SJCRH30 (cell line): ENCODE measurements around the gene HMX3. TPM values are rescaled to one million over a fixed set of nuclear protein-coding genes. Genes with fewer than 3 reads are reported as not detected.

ENCODE experiments used
- DNase-seq, 2 experiments: peaks; one replicate each; pipeline ENCODE4 v3.0.0-alpha.2; 2015 to 2020
- H3K27ac ChIP-seq: fragments of 250-450 bp; sonication (Bioruptor Pico); 2 replicates; pipeline ENCODE4 v1.5.1; 2020; ENCODE audit warnings: mild to moderate bottlenecking, moderate library complexity
- H3K27me3 ChIP-seq: fragments of 250-450 bp; sonication (Bioruptor Pico); 2 replicates; pipeline ENCODE4 v1.5.1; 2020; ENCODE audit warnings: mild to moderate bottlenecking, moderate library complexity
- H3K36me3 ChIP-seq: fragments of 250-450 bp; sonication (Bioruptor Pico); 2 replicates; pipeline ENCODE4 v1.5.1; 2020; ENCODE audit warnings: mild to moderate bottlenecking, moderate library complexity
- H3K4me1 ChIP-seq: fragments of 250-450 bp; sonication (Bioruptor Pico); 2 replicates; pipeline ENCODE4 v1.5.1; 2020; ENCODE audit warnings: mild to moderate bottlenecking, moderate library complexity
- H3K4me3 ChIP-seq: fragments of 250-450 bp; sonication (Bioruptor Pico); 2 replicates; pipeline ENCODE4 v1.5.1; 2020; ENCODE audit warnings: mild to moderate bottlenecking, moderate library complexity
- H3K9me3 ChIP-seq: fragments of 250-450 bp; sonication (Bioruptor Pico); replicated peaks from 2 replicates; pipeline ENCODE4 v1.5.1; 2020; ENCODE audit warnings: mild to moderate bottlenecking, moderate library complexity
- total RNA-seq: library from RNA; depleted of rRNA; stranded (reverse); fragments of >200 nt; shearing (Covaris generic); gene quantifications from 2 replicates; pipeline ENCODE4 v1.2.3, GENCODE V29; 2014

The HMX3 gene
- total RNA-seq, 1 experiment from 2014 or later, result 0.12 TPM

DNA sequence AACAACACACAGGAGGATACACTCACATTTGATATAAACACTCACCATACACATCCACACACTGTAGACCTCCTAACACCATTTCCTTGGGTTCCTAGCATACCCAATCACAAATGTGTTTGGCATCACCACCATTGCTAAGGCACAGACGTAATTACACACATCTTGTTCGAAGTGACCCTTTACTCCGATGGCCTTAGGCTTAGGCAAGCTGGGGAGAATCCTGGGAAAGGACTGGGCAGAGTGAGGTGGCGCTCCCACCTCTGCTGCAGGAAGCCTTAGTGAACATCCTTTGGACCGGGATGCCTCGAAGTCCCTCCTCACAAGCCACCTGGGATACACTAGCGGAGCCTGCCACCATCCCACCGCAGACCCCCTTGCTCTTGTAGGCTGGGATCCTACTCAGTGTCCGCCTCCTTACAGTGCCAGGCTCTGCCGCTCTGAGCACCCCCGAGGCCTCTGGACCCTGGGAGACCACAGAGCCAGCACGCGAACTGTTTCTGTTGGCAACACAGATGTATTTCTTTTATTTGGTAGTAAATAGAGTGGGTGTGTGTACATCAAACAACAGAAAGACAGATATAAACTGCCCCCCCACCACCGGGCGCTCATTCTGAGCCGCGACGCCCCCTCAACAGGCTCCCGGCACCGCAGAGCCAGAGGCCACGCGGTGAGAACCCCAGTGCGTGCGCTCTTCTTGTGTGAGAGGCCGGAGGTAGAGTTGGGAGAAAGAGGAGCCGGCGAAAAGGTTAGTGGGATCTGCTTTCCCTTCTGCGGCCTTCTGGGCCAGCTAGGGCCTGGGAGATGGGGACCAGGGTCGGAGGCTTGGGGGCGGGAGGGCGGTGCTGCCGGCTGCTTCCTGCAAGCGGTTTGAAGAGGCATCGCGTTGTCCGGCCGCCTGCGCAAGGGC is 6.3 kb downstream of the HMX3 start:
- H3K27me3 ChIP-seq, result no peaks in the 10 kb centered on the region

DNA sequence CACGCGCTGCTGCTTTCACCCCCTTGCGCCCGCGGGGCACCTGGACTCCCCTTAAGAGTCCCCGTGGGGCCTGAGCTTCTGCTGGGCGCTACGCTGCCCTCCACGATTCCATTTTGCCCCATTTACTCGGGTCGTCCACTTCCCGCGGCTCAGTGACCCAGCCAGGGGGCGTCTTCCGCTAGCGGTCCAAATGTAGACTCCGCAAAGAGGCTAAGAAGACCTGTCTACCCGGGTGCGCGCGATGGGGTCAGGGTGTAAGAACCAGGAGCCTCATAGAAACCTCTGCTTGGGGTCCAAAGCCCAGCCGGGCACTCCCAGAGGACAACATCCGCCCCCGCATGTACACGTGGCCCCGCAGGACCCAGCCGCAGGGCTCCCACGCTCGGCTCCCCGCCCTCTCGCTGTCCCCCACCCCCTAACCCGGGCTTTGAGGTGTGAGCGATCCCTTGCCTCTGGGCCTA is 7.0 kb downstream of the HMX3 start:
- Histone ChIP-seq H3K27ac (no peak overlapping the region), H3K27me3 (no peaks in the 10 kb centered on the region), H3K4me1 (no peaks in the 10 kb centered on the region), H3K4me3 (no peak overlapping the region), H3K9me3 (no peaks in the 10 kb centered on the region), H3K36me3 (no peaks in the 10 kb centered on the region)
- DNase-seq, result no peak

More for the DNA sequence above, 6.3 kb downstream of the HMX3 start:
- Histone ChIP-seq H3K36me3 (no peaks in the 10 kb centered on the region), H3K27ac (no peak overlapping the region), H3K4me1 (no peaks in the 10 kb centered on the region), H3K9me3 (no peaks in the 10 kb centered on the region), H3K4me3 (no peak overlapping the region)
- no peak for DNase-seq

GRCh38 chr10:123143162-123143824 is 7.5 kb downstream of the HMX3 start:
- H3K4me3 ChIP-seq, result no peak overlapping the region
- H3K36me3 ChIP-seq, result no peaks in the 10 kb centered on the region
- no peak overlapping the region for H3K27ac ChIP-seq
- no peaks in the 10 kb centered on the region for H3K27me3 ChIP-seq
- H3K4me1 ChIP-seq, result no peaks in the 10 kb centered on the region
- H3K9me3 ChIP-seq, result no peaks in the 10 kb centered on the region
- DNase-seq, result no peak

DNA sequence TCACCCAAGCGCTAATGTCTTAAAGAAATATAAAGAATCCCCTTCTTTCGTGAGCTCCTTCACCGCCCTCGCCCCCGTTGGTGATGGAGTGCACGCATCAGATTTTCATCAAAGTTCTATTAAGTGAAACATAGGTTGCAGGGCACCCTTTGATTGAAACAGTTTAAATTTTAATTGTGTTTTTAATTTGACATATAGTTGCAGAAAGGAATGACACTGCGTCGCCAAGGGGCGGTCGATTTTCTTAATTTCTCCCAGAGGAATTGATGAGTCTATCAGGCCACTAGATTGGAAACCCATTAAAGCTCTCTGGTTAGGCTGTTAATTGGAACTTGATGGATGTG is 8.0 kb downstream of the HMX3 start:
- H3K4me3 ChIP-seq, result no peak overlapping the region
- H3K36me3 ChIP-seq, result no peaks in the 10 kb centered on the region
- no peak overlapping the region for H3K27ac ChIP-seq
- no peaks in the 10 kb centered on the region for H3K27me3 ChIP-seq
- no peaks in the 10 kb centered on the region for H3K4me1 ChIP-seq
- DNase-seq, result no peak
- H3K9me3 ChIP-seq, result no peaks in the 10 kb centered on the region

DNA sequence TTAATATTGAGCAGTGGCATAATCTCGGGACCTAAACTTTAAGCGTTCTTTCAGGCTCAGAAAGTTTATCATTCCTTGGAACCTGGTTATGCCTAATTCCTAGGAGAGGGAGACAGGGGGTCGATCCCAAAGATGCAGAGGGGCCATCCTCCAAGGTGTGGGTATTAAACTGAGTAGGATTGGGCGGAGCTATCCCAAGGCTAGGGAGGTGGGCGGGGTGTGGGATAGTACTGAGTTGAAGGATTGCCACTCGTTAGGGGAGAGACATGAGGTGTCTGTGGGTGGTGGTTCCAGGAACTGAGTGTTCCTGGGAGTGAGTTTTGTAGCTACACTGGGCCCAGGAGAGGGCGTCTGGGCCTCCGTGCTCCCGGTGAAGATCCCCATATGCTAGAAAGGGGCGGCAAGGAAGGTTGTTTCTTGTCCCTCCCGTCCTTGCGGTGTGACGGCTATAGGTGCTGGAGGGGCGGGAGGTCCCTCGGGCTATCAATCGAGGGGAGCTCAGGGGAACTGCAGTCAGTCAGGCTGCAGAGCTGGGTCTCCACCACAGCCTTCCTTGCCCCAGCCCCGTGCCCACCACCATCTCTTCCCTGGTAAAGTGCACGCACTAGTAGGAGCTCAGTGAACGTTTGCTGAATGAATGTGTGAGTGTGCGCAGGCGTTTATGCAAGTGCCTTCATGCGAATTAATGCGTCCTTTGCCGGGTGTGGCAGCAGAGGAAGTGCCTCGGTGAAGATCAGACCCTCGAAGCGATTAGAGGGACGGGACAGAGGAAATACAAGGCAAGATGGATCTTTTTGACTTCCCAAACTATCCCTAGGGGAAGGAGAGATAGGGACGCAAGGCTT is 9.1 kb downstream of the HMX3 start:
- H3K4me3 ChIP-seq, result no peak overlapping the region
- H3K4me1 ChIP-seq, result no peaks in the 10 kb centered on the region
- no peaks in the 10 kb centered on the region for H3K27me3 ChIP-seq
- H3K27ac ChIP-seq, result no peak overlapping the region
- H3K9me3 ChIP-seq, result no peaks in the 10 kb centered on the region
- H3K36me3 ChIP-seq, result no peaks in the 10 kb centered on the region
- no peak for DNase-seq

DNA sequence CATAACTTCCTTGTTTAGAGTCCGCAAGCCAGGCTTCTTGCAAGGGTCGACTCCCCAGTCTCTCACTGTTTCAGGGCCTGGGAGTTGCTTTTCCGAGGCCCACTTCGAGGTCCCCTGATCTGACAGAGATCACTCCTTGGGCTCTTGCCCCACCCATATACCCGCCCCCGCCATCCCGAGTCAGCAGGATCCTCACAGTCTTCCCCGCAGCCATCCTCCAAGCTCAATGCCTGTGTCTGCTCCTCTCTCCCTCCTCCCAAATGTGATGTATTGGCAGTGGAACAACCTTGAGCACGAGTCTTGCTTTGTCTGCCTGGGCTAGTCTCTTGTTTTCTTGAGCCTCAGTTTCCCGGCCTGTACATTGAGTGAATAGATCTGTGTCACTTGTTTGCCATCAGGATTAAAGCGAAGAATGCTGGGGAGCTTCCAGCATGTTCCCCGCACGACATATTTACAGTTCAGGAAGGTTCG is 9.8 kb downstream of the HMX3 start:
- Histone ChIP-seq H3K27ac (no peak overlapping the region), H3K9me3 (no peaks in the 10 kb centered on the region), H3K36me3 (no peaks in the 10 kb centered on the region), H3K4me1 (no peaks in the 10 kb centered on the region), H3K4me3 (no peak overlapping the region), H3K27me3 (no peaks in the 10 kb centered on the region)
- no peak for DNase-seq

- DNase-seq, result no peak
- Histone ChIP-seq H3K9me3 (no peaks in the 10 kb centered on the region), H3K27me3 (no peaks in the 10 kb centered on the region), H3K27ac (no peak overlapping the region), H3K36me3 (no peaks in the 10 kb centered on the region), H3K4me1 (no peaks in the 10 kb centered on the region), H3K4me3 (no peak overlapping the region)
These were observed 10.5 kb downstream of the HMX3 start for GRCh38 chr10:123146013-123146893.

DNA sequence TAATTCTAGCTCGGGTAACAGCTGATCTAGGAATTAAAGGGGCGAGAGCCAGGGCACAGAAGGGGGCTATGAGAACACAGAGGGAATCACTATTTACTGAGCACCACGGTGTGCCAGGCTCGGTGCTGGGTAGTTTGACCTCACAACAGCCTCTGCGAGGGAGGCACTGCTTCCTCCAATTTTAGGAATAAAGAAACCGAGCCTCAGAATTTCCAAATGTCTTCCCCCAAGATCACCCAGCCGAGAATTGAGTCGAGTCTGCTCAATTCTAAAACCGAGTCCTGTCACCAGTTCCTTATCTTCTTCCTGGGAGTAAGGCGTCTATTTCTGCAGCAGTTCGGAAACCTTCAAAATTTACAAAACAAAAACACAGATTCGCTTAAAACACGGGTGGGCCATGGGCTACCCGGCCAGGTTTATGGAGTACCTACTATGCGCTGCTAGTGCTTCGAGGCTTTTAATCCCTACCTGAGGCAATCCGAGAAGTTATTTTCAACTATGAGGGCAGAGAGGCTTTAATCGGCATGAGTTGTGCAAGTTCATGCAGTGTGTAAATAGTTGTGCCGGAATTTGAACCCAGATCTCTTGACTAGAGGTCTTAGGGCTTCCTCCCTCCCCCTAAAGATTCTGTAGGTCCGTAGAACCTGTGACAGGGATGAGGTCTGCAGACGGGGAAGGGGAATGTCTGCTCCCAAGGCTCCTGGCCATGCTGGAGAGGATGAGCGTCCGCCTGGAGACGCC is 11.3 kb downstream of the HMX3 start:
- Histone ChIP-seq H3K9me3 (no peaks in the 10 kb centered on the region), H3K27ac (no peak overlapping the region), H3K4me3 (no peak overlapping the region), H3K4me1 (no peaks in the 10 kb centered on the region), H3K27me3 (no peaks in the 10 kb centered on the region), H3K36me3 (no peaks in the 10 kb centered on the region)
- no peak for DNase-seq

DNA sequence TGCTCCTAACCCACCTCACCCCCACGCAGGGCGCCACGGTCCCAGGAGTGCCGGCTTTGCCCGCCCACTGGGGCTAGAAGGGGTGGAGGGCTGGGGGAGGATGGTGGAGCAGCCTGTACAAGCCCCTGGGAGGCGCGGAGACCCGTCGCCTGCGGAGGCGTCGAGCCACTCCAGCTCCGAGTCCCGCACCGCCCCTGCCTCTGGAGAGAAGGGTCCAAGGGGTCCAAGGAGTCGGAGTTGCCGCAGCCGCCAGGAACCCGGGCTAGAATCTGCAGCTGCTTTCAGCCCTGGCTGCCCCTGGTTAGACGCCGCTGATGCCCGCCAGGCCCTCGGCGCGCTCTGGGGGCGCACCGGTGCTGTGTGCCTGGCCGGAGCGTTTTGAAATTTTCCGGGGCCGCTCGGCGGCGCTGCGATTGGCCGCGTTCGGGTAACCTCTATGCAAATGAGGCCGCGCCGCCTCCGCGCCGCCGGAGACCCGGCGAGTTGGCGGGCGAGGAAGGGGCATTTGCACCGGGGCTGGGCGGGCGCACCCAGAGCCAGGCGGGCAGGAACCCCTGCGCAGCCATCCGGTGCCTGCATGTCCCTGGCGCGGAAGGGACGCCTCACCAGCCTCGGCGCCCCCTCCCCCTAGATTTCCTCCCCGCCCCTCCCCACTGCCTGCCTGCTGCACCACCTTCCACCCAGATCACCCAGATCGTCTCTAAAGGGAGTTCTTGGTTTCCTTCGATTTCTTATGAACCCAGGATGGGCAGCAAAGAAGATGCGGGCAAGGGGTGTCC is 12.1 kb downstream of the HMX3 start, which contains the start of gene HMX2:
TSS of gene HMX2 (plus strand) at position 502 of the 779 bp plus-strand sequence. CDS start at position 745, 243 bp downstream.
- H3K27me3 ChIP-seq, result no peaks in the 10 kb centered on the region
- DNase-seq, result no peak
- H3K36me3 ChIP-seq, result no peaks in the 10 kb centered on the region
- no peak within 1 kb of the TSS for H3K4me3 ChIP-seq
- no peaks in the 10 kb centered on the region for H3K9me3 ChIP-seq
- H3K27ac ChIP-seq, result no peak within 1 kb of the TSS
- no peaks in the 10 kb centered on the region for H3K4me1 ChIP-seq

GRCh38 chr10:123148414-123149161 is 12.8 kb downstream of the HMX3 start:
- no peaks in the 10 kb centered on the region for H3K9me3 ChIP-seq
- H3K4me1 ChIP-seq, result no peaks in the 10 kb centered on the region
- H3K36me3 ChIP-seq, result no peaks in the 10 kb centered on the region
- H3K27me3 ChIP-seq, result no peaks in the 10 kb centered on the region
- H3K27ac ChIP-seq, result no peak overlapping the region
- DNase-seq, result no peak
- H3K4me3 ChIP-seq, result no peak overlapping the region

DNA sequence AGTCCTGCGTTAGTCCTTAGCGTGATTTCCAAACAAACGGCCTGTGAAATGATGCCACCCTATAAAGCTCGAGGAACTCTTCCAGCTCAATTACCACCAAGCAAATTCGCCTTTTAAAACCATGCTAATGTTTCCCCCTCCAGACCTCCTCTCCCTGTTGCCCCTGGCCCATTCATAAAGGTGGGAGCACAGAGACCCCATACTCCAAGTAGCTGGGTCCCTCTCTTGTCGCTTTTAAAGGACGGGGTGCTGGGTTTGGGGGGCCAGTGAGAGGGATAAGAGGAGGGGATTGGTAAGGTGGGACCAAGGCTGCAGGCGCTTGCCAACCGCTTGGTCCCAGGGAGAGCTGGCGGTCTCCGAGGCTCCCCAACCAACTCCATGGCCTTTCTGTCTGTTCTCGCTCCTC is 13.4 kb downstream of the HMX3 start:
- Histone ChIP-seq H3K4me3 (no peak overlapping the region), H3K4me1 (no peaks in the 10 kb centered on the region), H3K27me3 (no peaks in the 10 kb centered on the region), H3K9me3 (no peaks in the 10 kb centered on the region), H3K36me3 (no peaks in the 10 kb centered on the region), H3K27ac (no peak overlapping the region)
- DNase-seq, result no peak

DNA sequence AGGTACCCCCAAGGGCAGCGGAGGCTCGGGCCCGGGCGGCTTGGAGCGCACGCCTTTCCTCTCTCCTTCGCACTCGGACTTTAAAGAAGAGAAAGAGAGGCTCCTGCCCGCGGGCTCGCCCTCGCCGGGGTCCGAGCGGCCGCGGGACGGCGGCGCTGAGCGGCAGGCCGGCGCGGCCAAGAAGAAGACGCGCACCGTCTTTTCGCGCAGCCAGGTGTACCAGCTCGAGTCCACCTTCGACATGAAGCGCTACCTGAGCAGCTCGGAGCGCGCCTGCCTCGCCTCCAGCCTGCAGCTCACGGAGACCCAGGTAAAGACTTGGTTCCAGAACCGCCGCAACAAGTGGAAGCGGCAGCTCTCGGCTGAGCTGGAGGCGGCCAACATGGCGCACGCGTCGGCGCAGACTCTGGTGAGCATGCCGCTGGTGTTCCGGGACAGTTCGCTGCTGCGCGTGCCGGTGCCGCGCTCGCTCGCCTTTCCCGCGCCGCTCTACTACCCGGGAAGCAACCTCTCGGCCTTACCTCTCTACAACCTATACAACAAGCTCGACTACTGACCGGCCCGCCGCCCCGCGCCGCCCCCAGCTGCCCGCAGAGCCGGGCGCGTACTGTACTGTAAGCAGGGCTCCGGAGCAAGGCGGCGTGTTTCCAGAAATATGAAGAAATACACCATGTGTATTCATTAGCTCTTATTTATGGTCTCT is 13.9 kb downstream of the HMX3 start:
- no peaks in the 10 kb centered on the region for H3K9me3 ChIP-seq
- peaks cover under 1% of the 10 kb centered on the region; the same call in 1 of the 2 replicates for H3K36me3 ChIP-seq
- H3K27ac ChIP-seq, result no peak overlapping the region
- no peaks in the 10 kb centered on the region for H3K27me3 ChIP-seq
- no peak for DNase-seq
- H3K4me3 ChIP-seq, result no peak overlapping the region
- no peaks in the 10 kb centered on the region for H3K4me1 ChIP-seq
